ENCODE data around the gene CCDC57. TPM values are rescaled to one million over a fixed set of nuclear protein-coding genes. Genes with fewer than 3 reads are reported as not detected.

Gene CCDC57
- total RNA-seq, 1 donor from 2014 or later = 57.9 TPM

DNA sequence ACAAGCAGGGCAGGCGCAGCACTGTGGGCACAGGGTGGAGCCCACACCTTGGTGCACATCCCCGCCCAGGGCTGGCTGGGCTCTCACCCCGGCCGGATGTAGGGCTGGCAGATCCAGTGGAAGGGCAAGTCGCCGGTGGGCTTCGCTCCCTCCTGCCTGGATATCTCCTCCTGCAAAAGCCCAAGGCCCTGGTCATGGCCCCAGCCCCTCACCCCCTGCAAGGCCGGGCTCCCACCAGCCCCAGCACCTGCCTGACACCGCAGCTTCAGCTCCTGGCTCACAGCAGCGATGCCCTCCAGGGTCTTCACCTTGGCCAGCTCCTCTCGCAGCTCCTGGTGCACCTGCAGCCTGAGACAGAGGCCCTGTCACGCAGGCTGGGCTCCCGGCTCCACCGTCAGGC lies 152.0 kb downstream of the CCDC57 start:
- TF ChIP-seq, protein P1, sequence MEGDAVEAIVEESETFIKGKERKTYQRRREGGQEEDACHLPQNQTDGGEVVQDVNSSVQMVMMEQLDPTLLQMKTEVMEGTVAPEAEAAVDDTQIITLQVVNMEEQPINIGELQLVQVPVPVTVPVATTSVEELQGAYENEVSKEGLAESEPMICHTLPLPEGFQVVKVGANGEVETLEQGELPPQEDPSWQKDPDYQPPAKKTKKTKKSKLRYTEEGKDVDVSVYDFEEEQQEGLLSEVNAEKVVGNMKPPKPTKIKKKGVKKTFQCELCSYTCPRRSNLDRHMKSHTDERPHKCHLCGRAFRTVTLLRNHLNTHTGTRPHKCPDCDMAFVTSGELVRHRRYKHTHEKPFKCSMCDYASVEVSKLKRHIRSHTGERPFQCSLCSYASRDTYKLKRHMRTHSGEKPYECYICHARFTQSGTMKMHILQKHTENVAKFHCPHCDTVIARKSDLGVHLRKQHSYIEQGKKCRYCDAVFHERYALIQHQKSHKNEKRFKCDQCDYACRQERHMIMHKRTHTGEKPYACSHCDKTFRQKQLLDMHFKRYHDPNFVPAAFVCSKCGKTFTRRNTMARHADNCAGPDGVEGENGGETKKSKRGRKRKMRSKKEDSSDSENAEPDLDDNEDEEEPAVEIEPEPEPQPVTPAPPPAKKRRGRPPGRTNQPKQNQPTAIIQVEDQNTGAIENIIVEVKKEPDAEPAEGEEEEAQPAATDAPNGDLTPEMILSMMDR (IDR thresholded peaks at IDR 0.05) = no peak
- peaks cover 7% of the 10 kb centered on the region for H3K4me1 Mint-ChIP-seq (ENCODE audit: unreplicated experiment)
- no peak overlapping the region for H3K4me3 Mint-ChIP-seq (ENCODE audit: unreplicated experiment)

DNA sequence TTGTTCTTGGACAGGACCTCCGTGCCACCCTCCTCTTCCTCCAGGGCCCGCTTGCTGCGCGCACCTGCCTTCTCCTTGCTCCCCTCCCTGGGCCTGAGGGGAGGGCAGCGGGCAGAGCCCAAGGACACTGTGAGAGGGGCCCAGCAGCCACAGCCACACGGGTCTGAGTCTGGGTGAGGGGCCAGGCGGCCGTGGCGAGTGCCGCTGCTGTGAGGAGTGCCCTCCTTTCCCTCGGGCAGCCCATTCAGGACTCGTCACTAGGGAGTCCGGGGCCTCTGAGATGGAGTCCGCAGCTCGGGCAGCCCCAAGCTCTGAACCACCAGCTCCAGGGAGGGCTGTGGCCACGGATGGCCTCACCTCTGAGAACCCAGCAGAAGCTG lies 152.7 kb downstream of the CCDC57 start:
- DNase-seq (ENCODE audit: extremely low spot score, unreplicated experiment) = no peak
- Mint-ChIP-seq H3K4me1 (ENCODE audit: unreplicated experiment) (peaks cover 7% of the 10 kb centered on the region), H3K36me3 (ENCODE audit: unreplicated experiment) (peaks cover 11% of the 10 kb centered on the region), H3K9me3 (ENCODE audit: unreplicated experiment) (no peaks in the 10 kb centered on the region), H3K4me3 (ENCODE audit: unreplicated experiment) (no peak overlapping the region), H3K27ac (ENCODE audit: unreplicated experiment) (no peak overlapping the region), H3K27me3 (ENCODE audit: unreplicated experiment) (no peaks in the 10 kb centered on the region)
- TF ChIP-seq, protein P1 (IDR thresholded peaks at IDR 0.05) = no peak

More for the DNA sequence above, 152.0 kb downstream of the CCDC57 start:
- peaks cover 10% of the 10 kb centered on the region for H3K36me3 Mint-ChIP-seq (ENCODE audit: unreplicated experiment)
- no peak overlapping the region for H3K27ac Mint-ChIP-seq (ENCODE audit: unreplicated experiment)
- H3K27me3 Mint-ChIP-seq (ENCODE audit: unreplicated experiment) = no peaks in the 10 kb centered on the region
- no peaks in the 10 kb centered on the region for H3K9me3 Mint-ChIP-seq (ENCODE audit: unreplicated experiment)
- no peak for DNase-seq (ENCODE audit: extremely low spot score, unreplicated experiment)

DNA sequence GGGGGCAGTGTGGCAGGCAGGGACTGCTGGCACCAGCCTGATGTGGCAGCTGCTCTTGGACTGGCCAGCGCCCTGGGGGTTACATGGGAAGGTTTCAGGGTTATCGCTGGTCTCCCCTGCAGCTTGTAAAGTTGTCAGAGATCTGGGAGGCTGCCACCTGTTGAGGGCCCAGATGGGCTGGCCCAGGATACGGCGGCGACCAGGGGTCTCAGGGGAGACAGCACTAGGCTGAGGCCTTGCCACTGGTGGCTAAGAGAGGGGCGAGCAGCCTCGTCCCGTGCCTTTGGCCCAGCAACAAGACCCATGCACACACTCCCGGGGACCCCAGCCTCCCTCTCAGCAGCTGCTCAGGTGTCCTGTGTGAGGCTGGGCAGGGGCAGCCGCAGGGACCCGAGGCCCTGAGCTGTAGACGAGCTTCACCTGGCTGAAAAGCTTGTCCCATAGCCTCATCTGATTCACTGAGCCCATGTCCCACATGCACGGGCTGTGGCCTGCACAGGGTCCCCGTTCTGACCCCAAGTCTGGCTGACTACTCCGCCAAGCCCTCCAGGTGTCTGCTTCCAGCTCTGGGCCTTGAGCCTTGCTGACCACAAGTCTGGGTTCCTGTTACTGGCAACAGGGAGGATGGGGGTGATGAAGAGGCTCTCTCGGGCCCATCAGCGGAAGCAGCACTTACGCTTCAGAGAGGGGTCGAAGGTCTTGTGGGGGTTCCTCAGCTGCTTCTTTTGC lies 153.2 kb downstream of the CCDC57 start:
- TF ChIP-seq, protein P1 (IDR thresholded peaks at IDR 0.05) = no peak
- Mint-ChIP-seq H3K9me3 (ENCODE audit: unreplicated experiment) (no peaks in the 10 kb centered on the region), H3K27me3 (ENCODE audit: unreplicated experiment) (no peaks in the 10 kb centered on the region), H3K4me1 (ENCODE audit: unreplicated experiment) (peaks cover 5% of the 10 kb centered on the region), H3K36me3 (ENCODE audit: unreplicated experiment) (peaks cover 14% of the 10 kb centered on the region), H3K27ac (ENCODE audit: unreplicated experiment) (no peak overlapping the region), H3K4me3 (ENCODE audit: unreplicated experiment) (no peak overlapping the region)
- DNase-seq (ENCODE audit: extremely low spot score, unreplicated experiment) = no peak

DNA sequence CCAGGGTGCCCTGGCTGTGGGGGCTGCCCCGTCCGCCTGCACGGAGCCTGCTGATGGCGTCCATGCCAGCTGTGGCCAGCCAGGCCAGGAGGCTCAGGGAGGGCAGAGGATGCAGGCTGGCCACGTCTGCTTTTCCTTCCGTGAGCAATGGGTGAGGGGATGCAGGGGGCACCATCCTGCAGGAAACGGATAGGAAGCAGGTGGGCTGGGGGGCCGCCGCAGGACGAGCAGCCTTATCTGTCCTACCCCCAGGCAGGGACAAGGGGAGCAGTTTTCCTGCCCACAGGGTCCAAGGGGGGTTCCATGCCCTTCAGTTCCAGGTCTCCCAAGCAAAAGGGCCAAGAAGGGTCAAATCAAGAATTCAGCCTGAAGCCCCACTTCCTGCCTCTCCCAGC lies 153.8 kb downstream of the CCDC57 start:
- no peak for DNase-seq (ENCODE audit: extremely low spot score, unreplicated experiment)
- Mint-ChIP-seq H3K4me3 (ENCODE audit: unreplicated experiment) (no peak overlapping the region), H3K27me3 (ENCODE audit: unreplicated experiment) (no peaks in the 10 kb centered on the region), H3K36me3 (ENCODE audit: unreplicated experiment) (peaks cover 14% of the 10 kb centered on the region), H3K27ac (ENCODE audit: unreplicated experiment) (no peak overlapping the region), H3K4me1 (ENCODE audit: unreplicated experiment) (no peaks in the 10 kb centered on the region), H3K9me3 (ENCODE audit: unreplicated experiment) (no peaks in the 10 kb centered on the region)
- TF ChIP-seq, protein P1 (IDR thresholded peaks at IDR 0.05) = no peak

GRCh38 chr17:82058230-82058854 lies 154.3 kb downstream of the CCDC57 start:
- H3K4me1 Mint-ChIP-seq (ENCODE audit: unreplicated experiment) = peaks cover 2% of the 10 kb centered on the region
- no peak overlapping the region for H3K27ac Mint-ChIP-seq (ENCODE audit: unreplicated experiment)
- TF ChIP-seq, protein P1 (IDR thresholded peaks at IDR 0.05) = no peak
- DNase-seq (ENCODE audit: extremely low spot score, unreplicated experiment) = no peak
- no peaks in the 10 kb centered on the region for H3K9me3 Mint-ChIP-seq (ENCODE audit: unreplicated experiment)
- H3K27me3 Mint-ChIP-seq (ENCODE audit: unreplicated experiment) = no peaks in the 10 kb centered on the region
- peaks cover 14% of the 10 kb centered on the region for H3K36me3 Mint-ChIP-seq (ENCODE audit: unreplicated experiment)
- H3K4me3 Mint-ChIP-seq (ENCODE audit: unreplicated experiment) = no peak overlapping the region
